HAP-1 (cell line): Measurements from ENCODE around the gene PTPRN2.

Experiments used
- DNase-seq, 2 experiments: peaks; one replicate each; pipeline ENCODE4 v3.0.0-alpha.2; 2016 to 2020; ENCODE audit warnings: low spot score in 2 of 2
- H3K27me3 ChIP-seq: fragments of 250-450 bp; sonication (Bioruptor Pico); 2 replicates; pipeline ENCODE4 v1.5.1; 2020; ENCODE audit warnings: low read depth, mild to moderate bottlenecking, moderate library complexity
- H3K36me3 ChIP-seq: fragments of 250-450 bp; sonication (Bioruptor Pico); replicated peaks from 2 replicates; pipeline ENCODE4 v1.5.1; 2020; ENCODE audit warnings: mild to moderate bottlenecking
- H3K4me1 ChIP-seq: fragments of 250-450 bp; sonication (Bioruptor Pico); 2 replicates; pipeline ENCODE4 v1.5.1; 2020; ENCODE audit warnings: mild to moderate bottlenecking
- H3K4me3 ChIP-seq: fragments of 250-450 bp; sonication (Bioruptor Pico); 2 replicates; pipeline ENCODE4 v1.5.1; 2020; ENCODE audit warnings: mild to moderate bottlenecking, moderate library complexity
- H3K9me3 ChIP-seq: fragments of 250-450 bp; sonication (Bioruptor Pico); 2 replicates; pipeline ENCODE4 v1.5.1; 2020; ENCODE audit warnings: mild to moderate bottlenecking, moderate library complexity
- in situ Hi-C: fragments of 300-500 bp; cut with MboI; formaldehyde crosslinking; loops from 3 replicates; pipeline ENCODE4 v1.14.3; 2020; ENCODE audit warnings: low sequenced_read_pairs, inconsistent platforms, mixed read lengths

The PTPRN2 gene

GRCh38 chr7:157688533-157689268 lies 898.9 kb downstream of the PTPRN2 start:
- Histone ChIP-seq H3K36me3 (no peaks in the 10 kb centered on the region), H3K4me3 (peak overlapping the region; percentile 36), H3K4me1 (peaks cover 10% of the 10 kb centered on the region), H3K9me3 (no peaks in the 10 kb centered on the region), H3K27me3 (0 out of 2 replicates have a peak, but pooled peaks cover 5% of the 10 kb centered on the region)
- in situ Hi-C loops = no loop called here
- peak in 1 of 2 experiments; percentile 31 for DNase-seq

- DNase-seq = peak; percentile 48 to 72
- in situ Hi-C loops = no loop called here
- H3K27me3 ChIP-seq = 0 out of 2 replicates have a peak, but pooled peaks cover 5% of the 10 kb centered on the region
- H3K9me3 ChIP-seq = no peaks in the 10 kb centered on the region
- peak overlapping the region; percentile 36 for H3K4me3 ChIP-seq
- no peaks in the 10 kb centered on the region for H3K36me3 ChIP-seq
- peaks cover 10% of the 10 kb centered on the region for H3K4me1 ChIP-seq
Observed at GRCh38 chr7:157687845-157688532, 899.6 kb downstream of the PTPRN2 start.

- DNase-seq = peak in 1 of 2 experiments; percentile 1
- Histone ChIP-seq H3K36me3 (no peaks in the 10 kb centered on the region; the same call in 1 of the 2 replicates), H3K27me3 (0 out of 2 replicates have a peak, but pooled peaks cover 5% of the 10 kb centered on the region), H3K4me3 (no peak overlapping the region), H3K4me1 (peaks cover 10% of the 10 kb centered on the region), H3K9me3 (no peaks in the 10 kb centered on the region)
- in situ Hi-C loops = no loop called here
Observed at GRCh38 chr7:157687158-157687557, 900.5 kb downstream of the PTPRN2 start.

GRCh38 chr7:157686285-157686894 lies 901.2 kb downstream of the PTPRN2 start:
- Histone ChIP-seq H3K27me3 (0 out of 2 replicates have a peak, but pooled peaks cover 5% of the 10 kb centered on the region), H3K4me3 (peak overlapping the region; percentile 27), H3K4me1 (peaks cover 10% of the 10 kb centered on the region), H3K36me3 (no peaks in the 10 kb centered on the region; the same call in 1 of the 2 replicates), H3K9me3 (no peaks in the 10 kb centered on the region)
- in situ Hi-C loops = no loop called here
- peak in 1 of 2 experiments; percentile 8 for DNase-seq

- H3K27me3 ChIP-seq = 0 out of 2 replicates have a peak, but pooled peaks cover 5% of the 10 kb centered on the region
- peak in 1 of 2 experiments; percentile 46 for DNase-seq
- peaks cover 10% of the 10 kb centered on the region for H3K4me1 ChIP-seq
- H3K4me3 ChIP-seq = peak overlapping the region; percentile 27
- in situ Hi-C loops = no loop called here
- H3K9me3 ChIP-seq = no peaks in the 10 kb centered on the region
- no peaks in the 10 kb centered on the region; the same call in 1 of the 2 replicates for H3K36me3 ChIP-seq
Observed at GRCh38 chr7:157685430-157686284, 902.0 kb downstream of the PTPRN2 start.

- peak overlapping the region; percentile 28; the same call in 1 of the 2 replicates for H3K4me3 ChIP-seq
- 0 out of 2 replicates have a peak, but pooled peaks cover 5% of the 10 kb centered on the region for H3K27me3 ChIP-seq
- DNase-seq = peak in 1 of 2 experiments; percentile 16
- H3K36me3 ChIP-seq = no peaks in the 10 kb centered on the region; the same call in 1 of the 2 replicates
- in situ Hi-C loops = no loop called here
- no peaks in the 10 kb centered on the region for H3K9me3 ChIP-seq
- peaks cover 10% of the 10 kb centered on the region for H3K4me1 ChIP-seq
Observed at GRCh38 chr7:157684909-157685429, 902.7 kb downstream of the PTPRN2 start.

- Histone ChIP-seq H3K9me3 (no peaks in the 10 kb centered on the region), H3K4me3 (peak overlapping the region; percentile 28), H3K4me1 (peaks cover 10% of the 10 kb centered on the region), H3K27me3 (0 out of 2 replicates have a peak, but pooled peaks cover 5% of the 10 kb centered on the region), H3K36me3 (no peaks in the 10 kb centered on the region; the same call in 1 of the 2 replicates)
- in situ Hi-C loops = no loop called here
- DNase-seq = peak; percentile 41 to 76
Observed at GRCh38 chr7:157684157-157684908, 903.3 kb downstream of the PTPRN2 start.

- in situ Hi-C loops = no loop called here
- DNase-seq = peak in 1 of 2 experiments; percentile 4
- Histone ChIP-seq H3K4me3 (peak overlapping the region; percentile 28), H3K27me3 (0 out of 2 replicates have a peak, but pooled peaks cover 5% of the 10 kb centered on the region), H3K4me1 (peaks cover 10% of the 10 kb centered on the region), H3K9me3 (no peaks in the 10 kb centered on the region), H3K36me3 (no peaks in the 10 kb centered on the region; the same call in 1 of the 2 replicates)
Observed at GRCh38 chr7:157683747-157684156, 903.9 kb downstream of the PTPRN2 start.

- H3K9me3 ChIP-seq = no peaks in the 10 kb centered on the region
- H3K27me3 ChIP-seq = 0 out of 2 replicates have a peak, but pooled peaks cover 5% of the 10 kb centered on the region
- peaks cover 10% of the 10 kb centered on the region for H3K4me1 ChIP-seq
- no peaks in the 10 kb centered on the region; the same call in 1 of the 2 replicates for H3K36me3 ChIP-seq
- no peak overlapping the region for H3K4me3 ChIP-seq
- no peak for DNase-seq
- in situ Hi-C loops = no loop called here
Observed at GRCh38 chr7:157682946-157683746, 904.5 kb downstream of the PTPRN2 start.

- Histone ChIP-seq H3K36me3 (no peaks in the 10 kb centered on the region; the same call in 1 of the 2 replicates), H3K27me3 (0 out of 2 replicates have a peak, but pooled peaks cover 2% of the 10 kb centered on the region), H3K4me3 (no peak overlapping the region), H3K4me1 (peaks cover 2% of the 10 kb centered on the region; the same call in 1 of the 2 replicates), H3K9me3 (no peaks in the 10 kb centered on the region)
- in situ Hi-C loops = no loop called here
- peak in 1 of 2 experiments; percentile 1 for DNase-seq
Observed at GRCh38 chr7:157682064-157682945, 905.3 kb downstream of the PTPRN2 start.

- peak in 1 of 2 experiments; percentile 6 for DNase-seq
- H3K27me3 ChIP-seq = no peaks in the 10 kb centered on the region
- H3K36me3 ChIP-seq = no peaks in the 10 kb centered on the region; the same call in 1 of the 2 replicates
- no peak overlapping the region for H3K4me3 ChIP-seq
- no peaks in the 10 kb centered on the region for H3K9me3 ChIP-seq
- no peaks in the 10 kb centered on the region for H3K4me1 ChIP-seq
- in situ Hi-C loops = no loop called here
Observed at GRCh38 chr7:157679607-157680006, 908.0 kb downstream of the PTPRN2 start.
